Measurements from ENCODE around the gene ECI2.
"Not testable (repeated sequence)": the region's sequence is repeated elsewhere in the genome, so short reads cannot be mapped to it uniquely, and the experiment has no call there.

ECI2 gene

GRCh38 chr6:4101298-4101697, 34.1 kb downstream of the ECI2 start:
- DNase-seq (ENCODE audit: low read depth): no peak

- no peak for DNase-seq (ENCODE audit: low read depth)
Measured at GRCh38 chr6:4100655-4101054, 34.7 kb downstream of the ECI2 start.

GRCh38 chr6:4093288-4093687, 42.1 kb downstream of the ECI2 start:
- DNase-seq (ENCODE audit: low read depth): no peak

- DNase-seq (ENCODE audit: low read depth): no peak
Measured at GRCh38 chr6:4091941-4092340, 43.4 kb downstream of the ECI2 start.

- not testable (repeated sequence) for DNase-seq (ENCODE audit: low read depth)
Measured at GRCh38 chr6:4090043-4090442, 45.3 kb downstream of the ECI2 start.

GRCh38 chr6:4088704-4089103, 46.7 kb downstream of the ECI2 start:
- DNase-seq (ENCODE audit: low read depth): no peak

GRCh38 chr6:4085332-4085700, 50.1 kb downstream of the ECI2 start:
- no peak for DNase-seq (ENCODE audit: low read depth)

- no peak for DNase-seq (ENCODE audit: low read depth)
Measured at GRCh38 chr6:4084444-4085331, 50.7 kb downstream of the ECI2 start.

GRCh38 chr6:4078691-4079471, 56.5 kb downstream of the ECI2 start, which contains the start of gene FAM217A:
TSS of gene FAM217A (minus strand) at chr6:4079137. CDS start at chr6:4077414, 1,723 bp downstream.
- DNase-seq (ENCODE audit: low read depth): no peak

- DNase-seq (ENCODE audit: low read depth): no peak
Measured at GRCh38 chr6:4074478-4075235, 60.7 kb downstream of the ECI2 start.

GRCh38 chr6:4071330-4071729, 64.0 kb downstream of the ECI2 start:
- no peak for DNase-seq (ENCODE audit: low read depth)

- DNase-seq (ENCODE audit: low read depth): no peak
Measured at GRCh38 chr6:4069199-4069598, 66.2 kb downstream of the ECI2 start.

GRCh38 chr6:4067673-4068072, 67.7 kb downstream of the ECI2 start:
- DNase-seq (ENCODE audit: low read depth): no peak

- no peak for DNase-seq (ENCODE audit: low read depth)
Measured at GRCh38 chr6:4066029-4066755, 69.2 kb downstream of the ECI2 start.

Data from stimulated activated CD8-positive, alpha-beta memory T cell treated with anti-CD3 and anti-CD28 coated beads, Interleukin-12 subunit alpha, Interleukin-12 subunit beta, amount 100 ng/mL, for 4 hours (primary cell).